Fibroblast of villous mesenchyme (primary cell): ENCODE results near the gene OR14K1. TPM values are rescaled to one million over a fixed set of nuclear protein-coding genes. Genes with fewer than 3 reads are reported as not detected.

Experiments used
- DNase-seq: peaks from one replicate; pipeline ENCODE4 v3.0.0-alpha.2; 2010; ENCODE audit warnings: low read depth
- H3K4me3 ChIP-seq: 2 replicates; pipeline ENCODE4 v1.5.1; 2011; ENCODE audit warnings: low read depth, mild to moderate bottlenecking, low read length
- total RNA-seq: library from RNA; depleted of rRNA; stranded (reverse); fragments of >200 nt; gene quantifications from 2 replicates; pipeline ENCODE4 v1.2.3, GENCODE V29; 2012
- TF ChIP-seq, protein P1 (sequence below): IDR thresholded peaks from 2 replicates; pipeline ENCODE4 v1.5.1; 2012; ENCODE audit warnings: low read depth, mild to moderate bottlenecking, low read length; ENCODE audit not compliant: insufficient read depth

Gene OR14K1
- total RNA-seq, 1 donor: not detected

DNA sequence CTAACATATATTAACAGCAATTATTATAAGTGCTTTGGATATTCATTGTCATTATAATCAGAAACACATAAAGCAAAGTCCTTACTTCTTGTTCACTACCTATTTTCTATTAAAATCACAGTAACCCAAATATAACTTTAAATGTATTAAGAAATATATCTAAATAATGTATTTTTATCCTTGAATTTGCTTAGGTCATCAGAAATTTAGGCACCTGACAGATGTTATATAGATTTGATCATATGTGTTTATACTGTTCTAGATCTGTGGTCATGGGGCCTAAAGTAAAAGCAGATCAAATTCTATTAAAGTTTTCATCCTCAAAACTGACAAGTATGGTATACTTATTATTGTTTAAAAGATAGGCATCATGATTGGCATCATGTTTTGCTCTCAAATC is 31.2 kb downstream of the OR14K1 start:
- H3K4me3 ChIP-seq: no peak overlapping the region
- TF ChIP-seq, protein P1, sequence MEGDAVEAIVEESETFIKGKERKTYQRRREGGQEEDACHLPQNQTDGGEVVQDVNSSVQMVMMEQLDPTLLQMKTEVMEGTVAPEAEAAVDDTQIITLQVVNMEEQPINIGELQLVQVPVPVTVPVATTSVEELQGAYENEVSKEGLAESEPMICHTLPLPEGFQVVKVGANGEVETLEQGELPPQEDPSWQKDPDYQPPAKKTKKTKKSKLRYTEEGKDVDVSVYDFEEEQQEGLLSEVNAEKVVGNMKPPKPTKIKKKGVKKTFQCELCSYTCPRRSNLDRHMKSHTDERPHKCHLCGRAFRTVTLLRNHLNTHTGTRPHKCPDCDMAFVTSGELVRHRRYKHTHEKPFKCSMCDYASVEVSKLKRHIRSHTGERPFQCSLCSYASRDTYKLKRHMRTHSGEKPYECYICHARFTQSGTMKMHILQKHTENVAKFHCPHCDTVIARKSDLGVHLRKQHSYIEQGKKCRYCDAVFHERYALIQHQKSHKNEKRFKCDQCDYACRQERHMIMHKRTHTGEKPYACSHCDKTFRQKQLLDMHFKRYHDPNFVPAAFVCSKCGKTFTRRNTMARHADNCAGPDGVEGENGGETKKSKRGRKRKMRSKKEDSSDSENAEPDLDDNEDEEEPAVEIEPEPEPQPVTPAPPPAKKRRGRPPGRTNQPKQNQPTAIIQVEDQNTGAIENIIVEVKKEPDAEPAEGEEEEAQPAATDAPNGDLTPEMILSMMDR: no peak
- DNase-seq: no peak

Other genes with a start within 250 kb of the OR14K1 start
- gene OR2C3, start 202.2 kb upstream of the OR14K1 start, total RNA-seq: not detected in 2 replicates
- not detected in 2 replicates for gene GCSAML, start 189.5 kb upstream of the OR14K1 start, total RNA-seq
- not detected in 2 replicates for gene OR2G2, start 150.3 kb upstream of the OR14K1 start, total RNA-seq
- gene OR2G3, start 133.0 kb upstream of the OR14K1 start, total RNA-seq: not detected in 2 replicates
- not detected in 2 replicates for gene OR13G1, start 58.9 kb upstream of the OR14K1 start, total RNA-seq
- not detected in 2 replicates for gene OR6F1, start 22.0 kb upstream of the OR14K1 start, total RNA-seq
- not detected in 2 replicates for gene OR14A2, start 9.5 kb downstream of the OR14K1 start, total RNA-seq
- not detected in 2 replicates for gene OR1C1, start 21.9 kb downstream of the OR14K1 start, total RNA-seq
- gene OR14A16, start 85.5 kb downstream of the OR14K1 start, total RNA-seq: not detected in 2 replicates
- not detected in 2 replicates for gene OR11L1, start 103.3 kb downstream of the OR14K1 start, total RNA-seq
- gene TRIM58, start 118.6 kb downstream of the OR14K1 start, total RNA-seq: 0.97 and 3.5 TPM in 2 replicates
- gene OR2W3, start 157.0 kb downstream of the OR14K1 start, total RNA-seq: 0.86 and 0.97 TPM in 2 replicates
- gene OR2T8, start 181.6 kb downstream of the OR14K1 start, total RNA-seq: not detected in 2 replicates
- gene OR2AJ1, start 186.3 kb downstream of the OR14K1 start, total RNA-seq: not detected in 2 replicates
- gene OR2L8, start 210.2 kb downstream of the OR14K1 start, total RNA-seq: not detected in 2 replicates
- under 0.01 TPM in 1 of 2 replicates, not detected in the other for gene OR2AK2, start 226.6 kb downstream of the OR14K1 start, total RNA-seq